ENCODE data around the gene TRMO.

TRMO gene

GRCh38 chr9:97966493-97966892 is 44.2 kb upstream of the TRMO start:
- Histone ChIP-seq H3F3A (ENCODE audit: insufficient read depth, low read length) (no peaks in the 10 kb centered on the region), H3K27me3 (ENCODE audit: insufficient read depth, low read length) (no peaks in the 10 kb centered on the region), H4K20me1 (ENCODE audit: insufficient read depth, low read length) (no peaks in the 10 kb centered on the region), H2AFZ (ENCODE audit: low read length) (no peak overlapping the region), H3K79me2 (ENCODE audit: insufficient read depth, low read length) (no peaks in the 10 kb centered on the region), H3K4me2 (ENCODE audit: low read length) (no peak overlapping the region), H3K27ac (ENCODE audit: low read depth, low read length, poor library complexity, severe bottlenecking) (no peak overlapping the region), H3K9ac (ENCODE audit: low read length) (no peak overlapping the region), H3K4me3 (ENCODE audit: low read depth, low read length, poor library complexity, severe bottlenecking) (no peak overlapping the region), H3K36me3 (ENCODE audit: insufficient read depth, low read length) (no peaks in the 10 kb centered on the region), H3K9me2 (ENCODE audit: low read depth, low read length) (no peaks in the 10 kb centered on the region), H3K4me1 (ENCODE audit: insufficient read depth, low read length, severe bottlenecking) (no peaks in the 10 kb centered on the region), H3K9me3 (ENCODE audit: low read length) (no peaks in the 10 kb centered on the region)
- TF ChIP-seq CTCF (IDR thresholded peaks at IDR 0.05; ENCODE audit: low read length) (no peak), EZH2 (IDR thresholded peaks at IDR 0.05; ENCODE audit: borderline replicate concordance, low read length) (no peak)

- Histone ChIP-seq H3K9me2 (ENCODE audit: low read depth, low read length) (no peaks in the 10 kb centered on the region), H3K4me1 (ENCODE audit: insufficient read depth, low read length, severe bottlenecking) (no peaks in the 10 kb centered on the region), H3K79me2 (ENCODE audit: insufficient read depth, low read length) (no peaks in the 10 kb centered on the region), H3K27ac (ENCODE audit: low read depth, low read length, poor library complexity, severe bottlenecking) (no peak overlapping the region), H3F3A (ENCODE audit: insufficient read depth, low read length) (no peaks in the 10 kb centered on the region), H4K20me1 (ENCODE audit: insufficient read depth, low read length) (no peaks in the 10 kb centered on the region), H3K9me3 (ENCODE audit: low read length) (no peaks in the 10 kb centered on the region), H3K27me3 (ENCODE audit: insufficient read depth, low read length) (no peaks in the 10 kb centered on the region), H3K4me3 (ENCODE audit: low read depth, low read length, poor library complexity, severe bottlenecking) (no peak overlapping the region), H2AFZ (ENCODE audit: low read length) (no peak overlapping the region), H3K4me2 (ENCODE audit: low read length) (no peak overlapping the region), H3K9ac (ENCODE audit: low read length) (no peak overlapping the region), H3K36me3 (ENCODE audit: insufficient read depth, low read length) (no peaks in the 10 kb centered on the region)
- TF ChIP-seq CTCF (IDR thresholded peaks at IDR 0.05; ENCODE audit: low read length) (no peak), EZH2 (IDR thresholded peaks at IDR 0.05; ENCODE audit: borderline replicate concordance, low read length) (no peak)
These were observed 42.6 kb upstream of the TRMO start for GRCh38 chr9:97964901-97965300.

- Histone ChIP-seq H2AFZ (ENCODE audit: low read length) (no peak overlapping the region), H4K20me1 (ENCODE audit: insufficient read depth, low read length) (no peaks in the 10 kb centered on the region), H3K4me1 (ENCODE audit: insufficient read depth, low read length, severe bottlenecking) (no peaks in the 10 kb centered on the region), H3K4me2 (ENCODE audit: low read length) (no peak overlapping the region), H3K79me2 (ENCODE audit: insufficient read depth, low read length) (no peaks in the 10 kb centered on the region), H3K4me3 (ENCODE audit: low read depth, low read length, poor library complexity, severe bottlenecking) (no peak overlapping the region), H3K9ac (ENCODE audit: low read length) (no peak overlapping the region), H3K36me3 (ENCODE audit: insufficient read depth, low read length) (no peaks in the 10 kb centered on the region), H3K9me2 (ENCODE audit: low read depth, low read length) (no peaks in the 10 kb centered on the region), H3K27me3 (ENCODE audit: insufficient read depth, low read length) (no peaks in the 10 kb centered on the region), H3K9me3 (ENCODE audit: low read length) (no peaks in the 10 kb centered on the region), H3F3A (ENCODE audit: insufficient read depth, low read length) (no peaks in the 10 kb centered on the region), H3K27ac (ENCODE audit: low read depth, low read length, poor library complexity, severe bottlenecking) (no peak overlapping the region)
- TF ChIP-seq EZH2 (IDR thresholded peaks at IDR 0.05; ENCODE audit: borderline replicate concordance, low read length) (no peak), CTCF (IDR thresholded peaks at IDR 0.05; ENCODE audit: low read length) (no peak)
These were observed 40.9 kb upstream of the TRMO start for GRCh38 chr9:97963232-97963631.

Data from OCI-LY1 (cell line).